PC-3 (cell line): ENCODE measurements around the gene EDAR. TPM values are rescaled to one million over a fixed set of nuclear protein-coding genes. Genes with fewer than 3 reads are reported as not detected.

ENCODE experiments used
- ATAC-seq: fragments of 200-7000 bp; cut with Tn5 transposase; 2 replicates; pipeline ENCODE4 v1.9.1; 2020; ENCODE audit warnings: mild to moderate bottlenecking, moderate library complexity
- BruUV-seq: library from RNA; stranded (reverse); fragments of 400-500 nt; replicated peaks from 2 replicates; lab custom pipeline; 2021; lab: Mats Ljungman, UMichigan
- CTCF ChIA-PET: fragments of 300-600 bp; sonication (Branson Sonifier 250); formaldehyde crosslinking; loops from one replicate; lab custom pipeline; 2022; ENCODE audit warnings: antibody characterized with exemption; lab: Charles Lee
- POLR2A ChIA-PET: fragments of 300-600 bp; sonication (Branson Sonifier 250); formaldehyde crosslinking; loops from one replicate; lab custom pipeline; 2022; ENCODE audit warnings: antibody characterized with exemption; ENCODE audit not compliant: unreplicated experiment; lab: Charles Lee
- DNase-seq: peaks from one replicate; pipeline ENCODE4 v3.0.0-alpha.2; 2015
- H2AFZ ChIP-seq: fragments of 300-600 bp; sonication (generic); 2 replicates; pipeline ENCODE4 v1.6.0; 2016; ENCODE audit warnings: antibody characterized with exemption, low read length
- H3F3A ChIP-seq: fragments of 300-600 bp; sonication (generic); one replicate; pipeline ENCODE4 v1.6.0; 2017; ENCODE audit warnings: antibody characterized with exemption, low read length, control low read depth, mild to moderate bottlenecking; ENCODE audit not compliant: unreplicated experiment
- H3K27ac ChIP-seq: fragments of 300-600 bp; sonication (generic); 2 replicates; pipeline ENCODE4 v1.5.1; 2016; ENCODE audit warnings: mild to moderate bottlenecking, low read length
- H3K27me3 ChIP-seq: fragments of 300-600 bp; sonication (generic); 2 replicates; pipeline ENCODE4 v1.6.1; 2016; ENCODE audit warnings: low read length, mixed read lengths
- H3K36me3 ChIP-seq: fragments of 300-600 bp; sonication (generic); 2 replicates; pipeline ENCODE4 v1.6.1; 2016; ENCODE audit warnings: low read depth, mixed run types, low read length, mixed read lengths
- H3K4me1 ChIP-seq: fragments of 300-600 bp; sonication (generic); 2 replicates; pipeline ENCODE4 v1.5.1; 2016; ENCODE audit warnings: low read length; ENCODE audit not compliant: insufficient read depth
- H3K4me2 ChIP-seq: fragments of 300-600 bp; sonication (generic); 2 replicates; pipeline ENCODE4 v1.6.0; 2016; ENCODE audit warnings: low read length
- H3K4me3 ChIP-seq: fragments of 300-600 bp; sonication (generic); 2 replicates; pipeline ENCODE4 v1.5.1; 2016; ENCODE audit warnings: mild to moderate bottlenecking, low read length, mixed read lengths
- H3K79me2 ChIP-seq: fragments of 300-600 bp; sonication (generic); 2 replicates; pipeline ENCODE4 v1.6.1; 2017; ENCODE audit warnings: low read length, mixed read lengths
- H3K9ac ChIP-seq: fragments of 300-600 bp; sonication (generic); 2 replicates; pipeline ENCODE4 v1.6.0; 2016; ENCODE audit warnings: mild to moderate bottlenecking, low read length
- H3K9me2 ChIP-seq: fragments of 300-600 bp; sonication (generic); replicated peaks from 2 replicates; pipeline ENCODE4 v1.6.1; 2016; ENCODE audit warnings: mixed run types, low read length, mixed read lengths
- H3K9me3 ChIP-seq: fragments of 300-600 bp; sonication (generic); 2 replicates; pipeline ENCODE4 v1.6.1; 2016; ENCODE audit warnings: low read length, mixed read lengths
- H4K20me1 ChIP-seq: fragments of 300-600 bp; sonication (generic); 2 replicates; pipeline ENCODE4 v1.6.1; 2016; ENCODE audit warnings: low read length, mixed read lengths
- CTCF ChIP-seq: fragments of 300-600 bp; sonication (generic); conservative IDR thresholded peaks from 2 replicates; pipeline ENCODE4 v1.5.1; 2017; ENCODE audit warnings: antibody characterized with exemption, low read depth, mild to moderate bottlenecking, low read length
- EZH2 ChIP-seq: fragments of 300-600 bp; sonication (generic); IDR thresholded peaks from one replicate; pipeline ENCODE4 v1.6.1; 2017; ENCODE audit warnings: antibody characterized with exemption, mild to moderate bottlenecking, low read length; ENCODE audit not compliant: unreplicated experiment
- EZH2phosphoT487 ChIP-seq: fragments of 300-600 bp; sonication (generic); IDR thresholded peaks from 2 replicates; pipeline ENCODE4 v1.6.1; 2018; ENCODE audit warnings: mild to moderate bottlenecking, antibody characterized with exemption, low read length, borderline replicate concordance
- intact Hi-C: fragments of 100-400 bp; cut with micrococcal nuclease; formaldehyde crosslinking; loops from 2 replicates; pipeline ENCODE4 v1.9.0; 2023
- total RNA-seq: library from RNA; depleted of rRNA; stranded (reverse); fragments of >200 nt; gene quantifications from 2 replicates; pipeline ENCODE4 v1.2.3, GENCODE V29; 2014

EDAR gene
- total RNA-seq, 1 experiment from 2014 or later: 0.04 TPM

GRCh38 chr2:108941161-108941665 lies 47.8 kb downstream of the EDAR start:
- no peak for DNase-seq
- H3K9me3 ChIP-seq: no peaks in the 10 kb centered on the region
- no peaks in the 10 kb centered on the region for H3K9me2 ChIP-seq
- TF ChIP-seq CTCF (no peak), EZH2 (no peak), EZH2phosphoT487 (no peak)
- BruUV-seq: no TSS peak
- ChIA-PET CTCF (no interaction called here), POLR2A (no interaction called here)
- no peaks in the 10 kb centered on the region for H3K4me1 ChIP-seq
- H3K4me3 ChIP-seq: no peak overlapping the region
- ATAC-seq: no peak
- intact Hi-C loops: no loop called here
- no peak overlapping the region for H3K9ac ChIP-seq
- no peaks in the 10 kb centered on the region for H3K27me3 ChIP-seq
- H3K4me2 ChIP-seq: no peak overlapping the region
- H4K20me1 ChIP-seq: no peaks in the 10 kb centered on the region
- no peaks in the 10 kb centered on the region for H3K36me3 ChIP-seq
- H2AFZ ChIP-seq: no peak overlapping the region
- H3F3A ChIP-seq: no peaks in the 10 kb centered on the region
- H3K27ac ChIP-seq: no peak overlapping the region
- H3K79me2 ChIP-seq: no peaks in the 10 kb centered on the region

DNA sequence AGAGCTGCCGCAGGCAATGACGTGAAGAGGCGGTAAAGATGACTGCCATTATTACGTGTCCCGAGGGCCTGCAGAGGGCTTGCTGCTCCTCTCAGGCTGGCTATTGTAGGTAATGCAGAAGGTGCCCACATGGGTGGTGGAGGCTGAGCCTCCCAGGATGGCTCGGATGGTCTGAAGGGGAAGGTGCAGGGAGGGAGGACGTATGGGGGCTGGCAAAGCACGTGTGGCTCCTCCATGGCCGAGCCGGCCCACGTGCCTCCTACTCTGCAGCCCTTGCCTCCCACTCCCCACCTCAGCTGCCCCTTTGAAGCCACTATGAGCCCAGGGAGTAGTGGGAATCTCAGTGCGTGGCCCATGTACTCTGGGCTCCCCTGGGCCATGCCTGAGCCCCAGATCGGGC lies 48.9 kb downstream of the EDAR start:
- intact Hi-C loops: no loop called here
- no peaks in the 10 kb centered on the region for H3K9me3 ChIP-seq
- H3K9me2 ChIP-seq: no peaks in the 10 kb centered on the region
- no peaks in the 10 kb centered on the region for H3K27me3 ChIP-seq
- no peak overlapping the region for H2AFZ ChIP-seq
- no peaks in the 10 kb centered on the region for H3K4me1 ChIP-seq
- CTCF ChIA-PET: no interaction called here
- H3K4me2 ChIP-seq: no peak overlapping the region
- TF ChIP-seq CTCF: no peak
- no peak for TF ChIP-seq EZH2phosphoT487
- no peak for TF ChIP-seq EZH2
- H4K20me1 ChIP-seq: no peaks in the 10 kb centered on the region
- POLR2A ChIA-PET: no interaction called here
- H3K4me3 ChIP-seq: no peak overlapping the region
- ATAC-seq (no peak), DNase-seq (no peak)
- H3K27ac ChIP-seq: no peak overlapping the region
- no peak overlapping the region for H3K9ac ChIP-seq
- H3K79me2 ChIP-seq: no peaks in the 10 kb centered on the region
- no peaks in the 10 kb centered on the region for H3K36me3 ChIP-seq
- no peaks in the 10 kb centered on the region for H3F3A ChIP-seq
- no TSS peak for BruUV-seq

GRCh38 chr2:108938077-108938710 lies 50.8 kb downstream of the EDAR start:
- DNase-seq: no peak

More at GRCh38 chr2:108938077-108938710, 50.8 kb downstream of the EDAR start:
- Histone ChIP-seq H3K9me2 (no peaks in the 10 kb centered on the region), H3F3A (no peaks in the 10 kb centered on the region), H3K4me3 (no peak overlapping the region), H3K36me3 (no peaks in the 10 kb centered on the region), H3K27me3 (no peaks in the 10 kb centered on the region), H2AFZ (no peak overlapping the region), H3K4me1 (no peaks in the 10 kb centered on the region), H3K4me2 (no peak overlapping the region), H3K9ac (no peak overlapping the region), H4K20me1 (no peaks in the 10 kb centered on the region), H3K27ac (no peak overlapping the region), H3K79me2 (no peaks in the 10 kb centered on the region), H3K9me3 (no peaks in the 10 kb centered on the region)
- intact Hi-C loops: no loop called here
- ChIA-PET CTCF (no interaction called here), POLR2A (no interaction called here)
- ATAC-seq: no peak
- no peak for TF ChIP-seq CTCF
- no peak for TF ChIP-seq EZH2
- TF ChIP-seq EZH2phosphoT487: no peak
- no TSS peak for BruUV-seq
